ENCODE measurements around the gene LRRC18.

Gene LRRC18

DNA sequence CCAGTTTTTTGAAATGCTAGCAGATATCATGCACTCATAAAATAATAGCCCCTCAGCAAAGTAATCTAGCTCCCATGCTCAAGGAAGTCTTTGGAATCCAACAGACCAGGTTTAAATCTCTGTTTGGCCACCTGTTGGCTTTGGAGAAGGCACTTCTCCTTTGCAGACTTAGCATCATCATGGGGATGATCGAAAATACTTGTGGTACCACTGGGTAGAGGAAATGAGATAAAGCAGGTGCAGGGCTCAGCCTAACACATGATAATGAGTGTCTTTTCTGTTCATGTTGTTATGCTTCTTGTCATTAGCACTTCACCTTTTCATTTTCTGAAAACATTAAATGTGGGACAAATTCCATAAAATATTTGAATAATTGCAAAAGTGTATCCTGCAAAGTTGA, 67.4 kb downstream of the LRRC18 start:
- DNase-seq = no peak

Data from hematopoietic multipotent progenitor cell treated with erythropoietin and hydrocortisone succinate and interleukin-3 and kit ligand, for 6 days (in vitro differentiated cells).